COR-L47 (cell line): ENCODE measurements around the gene ITPK1.

Experiments used
- DNase-seq: peaks from one replicate; lab custom pipeline; 2025; lab: John Stamatoyannopoulos, UW

ITPK1 gene

DNA sequence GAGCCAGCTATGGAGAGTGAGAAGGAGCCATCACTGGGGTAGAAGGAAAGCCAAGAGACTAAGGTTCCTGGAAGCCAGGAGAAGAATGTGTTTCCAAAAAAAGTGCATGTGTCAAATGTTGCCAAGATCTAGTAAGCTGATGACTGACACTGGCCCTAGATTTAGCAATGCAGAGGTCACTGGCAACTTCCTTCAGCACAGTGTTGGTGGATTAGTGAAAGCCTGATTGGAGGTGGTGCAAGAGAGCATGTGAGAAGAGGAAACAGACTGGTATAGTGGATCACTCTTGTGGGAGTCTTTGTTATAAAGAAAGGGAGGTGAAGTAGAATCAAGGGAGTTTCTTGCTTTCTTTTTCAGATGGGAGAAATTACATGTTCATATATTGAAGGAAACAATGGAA, 226.8 kb downstream of the ITPK1 start:
- DNase-seq = no peak

DNA sequence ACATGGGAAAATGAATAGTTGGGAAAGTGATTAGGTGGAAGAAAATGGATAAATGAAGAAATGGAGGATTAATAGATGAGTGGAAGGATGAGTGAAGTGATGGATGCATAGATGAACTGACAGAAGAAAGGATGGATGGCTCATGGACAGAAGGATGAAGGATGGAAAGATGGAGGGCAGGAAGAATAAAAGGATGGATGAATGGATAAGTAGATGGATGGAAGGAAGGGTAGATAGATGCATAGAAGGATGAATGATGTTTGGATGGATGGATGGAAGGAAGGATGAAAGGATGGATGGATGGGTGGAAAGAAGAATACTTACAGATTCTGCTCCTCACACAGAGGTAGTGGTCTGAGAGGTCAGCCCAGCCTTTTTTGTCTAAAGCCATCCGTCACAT, 228.6 kb downstream of the ITPK1 start:
- no peak for DNase-seq
